ENCODE results near the gene FBXL15. TPM values are rescaled to one million over a fixed set of nuclear protein-coding genes. Genes with fewer than 3 reads are reported as not detected.

The FBXL15 gene
- total RNA-seq, 1 donor from 2014 or later: 8.6 TPM

GRCh38 chr10:102394801-102395399, 25.7 kb upstream of the FBXL15 start:
- no peak for FAIRE-seq

GRCh38 chr10:102395400-102396316, 25.0 kb upstream of the FBXL15 start, which contains the start of gene NFKB2:
TSS of gene NFKB2 (plus strand) at chr10:102395705. CDS start at chr10:102395960, 255 bp downstream.
- no peak for FAIRE-seq
- H2AFZ ChIP-seq (ENCODE audit: low read depth, low read length): peak within 1 kb of the TSS; percentile 75

More at GRCh38 chr10:102394801-102395399, 25.7 kb upstream of the FBXL15 start:
- Mint-ChIP-seq H3K4me3 (ENCODE audit: unreplicated experiment) (peak overlapping the region; percentile 84), H3K36me3 (ENCODE audit: low read depth, unreplicated experiment) (peaks cover 4% of the 10 kb centered on the region), H3K4me1 (ENCODE audit: low read depth, unreplicated experiment) (peaks cover 18% of the 10 kb centered on the region), H3K9me3 (ENCODE audit: unreplicated experiment) (no peaks in the 10 kb centered on the region), H3K27ac (ENCODE audit: unreplicated experiment) (peak overlapping the region; percentile 90), H3K27me3 (ENCODE audit: low read depth, unreplicated experiment) (peaks cover 2% of the 10 kb centered on the region)
- Histone ChIP-seq H3K36me3 (ENCODE audit: insufficient read depth, low read length) (no peaks in the 10 kb centered on the region), H4K20me1 (ENCODE audit: insufficient read depth, low read length) (no peaks in the 10 kb centered on the region), H3K9ac (ENCODE audit: low read length) (peak overlapping the region; percentile 94), H3K4me2 (ENCODE audit: low read length) (peak overlapping the region; percentile 100), H3K9me3 (ENCODE audit: insufficient read depth, low read depth, low read length) (no peaks in the 10 kb centered on the region), H3K79me2 (ENCODE audit: insufficient read depth, low read length) (peaks cover 13% of the 10 kb centered on the region), H3K27ac (ENCODE audit: low read depth, low read length) (peak overlapping the region; percentile 89), H3K27me3 (ENCODE audit: insufficient read depth, low read length) (peaks cover 10% of the 10 kb centered on the region), H3K4me1 (ENCODE audit: insufficient read depth, low read length) (peaks cover 27% of the 10 kb centered on the region), H3K4me3 (ENCODE audit: insufficient read depth, low read depth, low read length) (peak overlapping the region; percentile 74), H2AFZ (ENCODE audit: low read depth, low read length) (peak overlapping the region; percentile 75)
- TF ChIP-seq CTCF (IDR thresholded peaks at IDR 0.05; ENCODE audit: insufficient read depth, low read depth, low read length) (no peak), EZH2 (IDR thresholded peaks at IDR 0.05; ENCODE audit: insufficient read depth, low read length) (no peak)
- peak; percentile 41 for DNase-seq (ENCODE audit: low read depth)

More at GRCh38 chr10:102395400-102396316, 25.0 kb upstream of the FBXL15 start, which contains the start of gene NFKB2:
- peak; percentile 66 for DNase-seq (ENCODE audit: low read depth)
- Mint-ChIP-seq H3K36me3 (ENCODE audit: low read depth, unreplicated experiment) (peaks cover 4% of the 10 kb centered on the region), H3K27ac (ENCODE audit: unreplicated experiment) (peak within 1 kb of the TSS; percentile 90), H3K4me1 (ENCODE audit: low read depth, unreplicated experiment) (peaks cover 20% of the 10 kb centered on the region), H3K4me3 (ENCODE audit: unreplicated experiment) (peak within 1 kb of the TSS; percentile 85), H3K27me3 (ENCODE audit: low read depth, unreplicated experiment) (peaks cover 2% of the 10 kb centered on the region), H3K9me3 (ENCODE audit: unreplicated experiment) (no peaks in the 10 kb centered on the region)
- H3K27me3 ChIP-seq (ENCODE audit: insufficient read depth, low read length): peaks cover 6% of the 10 kb centered on the region
- H3K9ac ChIP-seq (ENCODE audit: low read length): peak within 1 kb of the TSS; percentile 94
- peaks cover 30% of the 10 kb centered on the region for H3K4me1 ChIP-seq (ENCODE audit: insufficient read depth, low read length)
- H3K4me3 ChIP-seq (ENCODE audit: insufficient read depth, low read depth, low read length): peak within 1 kb of the TSS; percentile 74
- no peaks in the 10 kb centered on the region for H3K9me3 ChIP-seq (ENCODE audit: insufficient read depth, low read depth, low read length)
- H3K36me3 ChIP-seq (ENCODE audit: insufficient read depth, low read length): no peaks in the 10 kb centered on the region
- H4K20me1 ChIP-seq (ENCODE audit: insufficient read depth, low read length): no peaks in the 10 kb centered on the region
- H3K27ac ChIP-seq (ENCODE audit: low read depth, low read length): peak within 1 kb of the TSS; percentile 89
- peak within 1 kb of the TSS; percentile 100 for H3K4me2 ChIP-seq (ENCODE audit: low read length)
- TF ChIP-seq CTCF (IDR thresholded peaks at IDR 0.05; ENCODE audit: insufficient read depth, low read depth, low read length): no peak
- TF ChIP-seq EZH2 (IDR thresholded peaks at IDR 0.05; ENCODE audit: insufficient read depth, low read length): no peak
- peaks cover 13% of the 10 kb centered on the region for H3K79me2 ChIP-seq (ENCODE audit: insufficient read depth, low read length)
